ENCODE data around the gene CTDSP1.

Gene CTDSP1

GRCh38 chr2:218392891-218393462 lies 6.7 kb upstream of the CTDSP1 start:
- Mint-ChIP-seq H3K4me1 (peaks cover 50% of the 10 kb centered on the region), H3K27ac (no peak overlapping the region), H3K4me3 (no peak overlapping the region), H3K9me3 (no peaks in the 10 kb centered on the region), H3K27me3 (no peaks in the 10 kb centered on the region)
- ATAC-seq = no peak
- DNase-seq = no peak

- Mint-ChIP-seq H3K9me3 (no peaks in the 10 kb centered on the region), H3K4me3 (no peak overlapping the region), H3K27me3 (no peaks in the 10 kb centered on the region), H3K4me1 (peaks cover 51% of the 10 kb centered on the region), H3K27ac (no peak overlapping the region)
- ATAC-seq = no peak
- DNase-seq = no peak
These were observed 5.8 kb upstream of the CTDSP1 start for GRCh38 chr2:218393750-218394290.

DNA sequence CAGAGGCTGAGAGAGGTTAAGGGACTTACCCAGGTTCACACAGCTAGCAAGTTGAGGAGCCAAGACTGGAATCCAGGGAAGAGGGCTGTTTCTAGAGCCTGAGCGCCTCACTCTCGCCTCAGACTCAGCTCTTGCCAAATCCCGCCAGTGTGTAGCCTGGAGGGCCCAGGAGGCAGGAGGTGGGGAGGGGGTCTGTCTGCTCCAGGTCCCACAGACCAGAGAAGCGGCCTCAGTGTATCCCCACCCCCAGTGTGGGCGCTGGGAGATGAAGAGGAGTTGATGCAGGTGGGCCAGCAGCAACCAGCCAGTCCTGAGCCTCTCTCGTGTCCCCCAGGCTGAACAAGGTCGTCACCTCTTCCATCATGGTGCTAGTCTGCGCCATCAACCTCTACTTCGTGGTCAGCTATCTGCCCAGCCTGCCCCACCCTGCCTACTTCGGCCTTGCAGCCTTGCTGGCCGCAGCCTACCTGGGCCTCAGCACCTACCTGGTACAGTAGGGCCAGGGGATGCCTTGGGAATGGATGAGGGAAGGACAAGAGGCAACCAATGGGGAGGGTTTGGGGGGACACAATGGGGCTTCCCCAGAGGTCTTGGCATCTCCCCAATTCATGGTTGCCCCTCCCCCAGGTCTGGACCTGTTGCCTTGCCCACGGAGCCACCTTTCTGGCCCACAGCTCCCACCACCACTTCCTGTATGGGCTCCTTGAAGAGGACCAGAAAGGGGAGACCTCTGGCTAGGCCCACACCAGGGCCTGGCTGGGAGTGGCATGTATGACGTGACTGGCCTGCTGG lies 5.2 kb upstream of the CTDSP1 start:
- H3K4me3 Mint-ChIP-seq = peak overlapping the region; percentile 37 to 47
- peaks cover 51% of the 10 kb centered on the region for H3K4me1 Mint-ChIP-seq
- no peak overlapping the region for H3K27ac Mint-ChIP-seq
- ATAC-seq (no peak), DNase-seq (no peak)
- no peaks in the 10 kb centered on the region for H3K27me3 Mint-ChIP-seq
- H3K9me3 Mint-ChIP-seq = no peaks in the 10 kb centered on the region

DNA sequence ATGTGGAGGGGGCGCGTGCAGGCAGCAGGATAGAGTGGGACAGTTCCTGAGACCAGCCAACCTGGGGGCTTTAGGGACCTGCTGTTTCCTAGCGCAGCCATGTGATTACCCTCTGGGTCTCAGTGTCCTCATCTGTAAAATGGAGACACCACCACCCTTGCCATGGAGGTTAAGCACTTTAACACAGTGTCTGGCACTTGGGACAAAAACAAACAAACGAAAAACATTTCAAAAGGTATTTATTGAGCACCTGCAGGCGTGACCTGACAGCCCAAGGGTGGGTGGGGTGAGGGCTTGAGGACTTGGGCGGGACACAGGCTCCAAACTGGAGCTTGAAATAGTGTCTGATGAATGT lies 4.6 kb upstream of the CTDSP1 start:
- H3K27ac Mint-ChIP-seq = no peak overlapping the region
- H3K9me3 Mint-ChIP-seq = no peaks in the 10 kb centered on the region
- no peaks in the 10 kb centered on the region for H3K27me3 Mint-ChIP-seq
- ATAC-seq = no peak
- DNase-seq = no peak
- H3K4me3 Mint-ChIP-seq = peak overlapping the region; percentile 37 to 47
- peaks cover 51% of the 10 kb centered on the region for H3K4me1 Mint-ChIP-seq

DNA sequence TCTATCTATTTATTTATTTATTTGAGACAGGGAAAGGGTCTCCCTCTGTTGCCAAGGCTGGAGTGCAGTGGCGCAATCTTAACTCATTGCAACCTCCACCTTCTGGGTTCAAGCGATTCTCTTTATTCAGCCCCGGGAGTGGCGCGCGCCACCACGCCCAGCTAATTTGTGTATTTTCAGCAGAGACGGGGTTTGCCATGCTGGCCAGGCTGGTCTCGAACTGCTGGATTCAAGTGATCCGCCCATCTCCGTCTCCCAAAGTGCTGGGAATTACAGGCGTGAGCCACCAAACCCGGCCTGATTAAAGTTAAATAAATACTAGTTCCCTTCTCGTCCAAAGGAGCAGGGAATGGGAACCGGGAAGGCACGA lies 4.2 kb upstream of the CTDSP1 start:
- peak overlapping the region; percentile 80 to 88 for H3K27ac Mint-ChIP-seq
- ATAC-seq (no peak), DNase-seq (no peak)
- H3K4me1 Mint-ChIP-seq = peaks cover 51% of the 10 kb centered on the region
- H3K27me3 Mint-ChIP-seq = no peaks in the 10 kb centered on the region
- H3K4me3 Mint-ChIP-seq = peak overlapping the region; percentile 86 to 91
- H3K9me3 Mint-ChIP-seq = no peaks in the 10 kb centered on the region

- peak overlapping the region; percentile 86 to 91 for H3K4me3 Mint-ChIP-seq
- peak overlapping the region; percentile 89 to 98 for H3K27ac Mint-ChIP-seq
- H3K27me3 Mint-ChIP-seq = no peaks in the 10 kb centered on the region
- no peaks in the 10 kb centered on the region for H3K9me3 Mint-ChIP-seq
- H3K4me1 Mint-ChIP-seq = peaks cover 54% of the 10 kb centered on the region
- DNase-seq (peak; percentile 95 to 96), ATAC-seq (peak; percentile 71)
These were observed 3.6 kb upstream of the CTDSP1 start for GRCh38 chr2:218395826-218396687.

- no peaks in the 10 kb centered on the region for H3K9me3 Mint-ChIP-seq
- peak; percentile 10 for ATAC-seq
- peak overlapping the region; percentile 86 to 91 for H3K4me3 Mint-ChIP-seq
- peak overlapping the region; percentile 89 to 98 for H3K27ac Mint-ChIP-seq
- DNase-seq = peak; percentile 57 to 76
- H3K27me3 Mint-ChIP-seq = no peaks in the 10 kb centered on the region
- H3K4me1 Mint-ChIP-seq = peaks cover 62% of the 10 kb centered on the region
These were observed 2.8 kb upstream of the CTDSP1 start for GRCh38 chr2:218396688-218397462.

- H3K4me3 Mint-ChIP-seq = peak overlapping the region; percentile 86 to 91
- ATAC-seq (no peak), DNase-seq (no peak)
- H3K9me3 Mint-ChIP-seq = no peaks in the 10 kb centered on the region
- peaks cover 68% of the 10 kb centered on the region for H3K4me1 Mint-ChIP-seq
- H3K27ac Mint-ChIP-seq = peak overlapping the region; percentile 40 to 86
- H3K27me3 Mint-ChIP-seq = no peaks in the 10 kb centered on the region
These were observed 2.2 kb upstream of the CTDSP1 start for GRCh38 chr2:218397463-218397819.

DNA sequence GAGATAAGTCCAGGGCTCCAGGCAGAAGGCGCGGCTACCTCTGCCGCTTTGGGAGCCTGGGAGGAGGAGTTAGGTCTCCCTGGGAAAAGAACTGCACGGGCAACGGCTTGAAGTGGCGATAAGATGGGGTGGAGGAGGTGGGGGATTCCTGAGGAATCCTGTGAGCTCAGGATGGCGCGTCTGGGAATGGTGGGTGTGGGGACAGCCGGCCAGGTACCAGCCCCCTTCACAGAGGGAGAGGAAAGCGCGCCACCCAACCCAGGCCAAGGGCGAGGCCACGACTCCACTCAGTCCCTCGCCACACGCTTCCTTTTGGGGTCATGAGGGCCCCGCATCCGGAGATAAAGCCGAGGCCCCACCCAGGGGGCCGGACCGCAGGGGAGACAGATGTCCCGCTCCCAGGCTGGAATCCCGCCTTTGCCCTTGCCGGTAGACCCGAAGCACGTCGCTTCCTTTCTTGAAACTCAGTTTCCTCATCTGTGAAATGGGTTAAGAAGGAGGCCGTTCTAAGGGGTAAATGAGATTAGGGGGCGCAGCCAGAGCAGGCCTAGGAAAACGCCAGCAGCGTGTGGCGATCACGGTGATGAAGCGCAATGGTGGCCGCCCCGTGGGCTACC lies 1.7 kb upstream of the CTDSP1 start:
- peaks cover 72% of the 10 kb centered on the region for H3K4me1 Mint-ChIP-seq
- H3K4me3 Mint-ChIP-seq = peak overlapping the region; percentile 86 to 91
- no peaks in the 10 kb centered on the region for H3K9me3 Mint-ChIP-seq
- DNase-seq (peak; percentile 58 to 76), ATAC-seq (peak; percentile 22)
- H3K27me3 Mint-ChIP-seq = no peaks in the 10 kb centered on the region
- peak overlapping the region; percentile 40 to 86 for H3K27ac Mint-ChIP-seq

GRCh38 chr2:218398437-218399390 lies 954 bp upstream of the CTDSP1 start:
- H3K9me3 Mint-ChIP-seq = no peaks in the 10 kb centered on the region
- ATAC-seq (peak; percentile 41), DNase-seq (peak; percentile 68 to 76)
- H3K27ac Mint-ChIP-seq = peak overlapping the region; percentile 86 to 95
- peak overlapping the region; percentile 86 to 91 for H3K4me3 Mint-ChIP-seq
- H3K27me3 Mint-ChIP-seq = no peaks in the 10 kb centered on the region
- peaks cover 72% of the 10 kb centered on the region for H3K4me1 Mint-ChIP-seq

GRCh38 chr2:218400167-218400929 lies 680 bp downstream of the CTDSP1 start:
- peaks cover 73% of the 10 kb centered on the region for H3K4me1 Mint-ChIP-seq
- DNase-seq (no peak), ATAC-seq (no peak)
- peak overlapping the region; percentile 95 to 99 for H3K4me3 Mint-ChIP-seq
- peak overlapping the region; percentile 94 to 98 for H3K27ac Mint-ChIP-seq
- no peaks in the 10 kb centered on the region for H3K9me3 Mint-ChIP-seq
- no peaks in the 10 kb centered on the region for H3K27me3 Mint-ChIP-seq

GRCh38 chr2:218400930-218401881 lies 1.5 kb downstream of the CTDSP1 start:
- Mint-ChIP-seq H3K9me3 (no peaks in the 10 kb centered on the region), H3K4me3 (peak overlapping the region; percentile 95 to 99), H3K4me1 (peaks cover 73% of the 10 kb centered on the region), H3K27me3 (no peaks in the 10 kb centered on the region), H3K27ac (peak overlapping the region in 1 of 2 donors; percentile 71)
- DNase-seq = no peak
- no peak for ATAC-seq
